ENCODE results near the gene CCDC134. TPM values are rescaled to one million over a fixed set of nuclear protein-coding genes. Genes with fewer than 3 reads are reported as not detected.
"Not testable (repeated sequence)": the region's sequence is repeated elsewhere in the genome, so short reads cannot be mapped to it uniquely, and the experiment has no call there.

CCDC134 gene
- total RNA-seq, 1 donor from 2014 or later, result 22.1 TPM

DNA sequence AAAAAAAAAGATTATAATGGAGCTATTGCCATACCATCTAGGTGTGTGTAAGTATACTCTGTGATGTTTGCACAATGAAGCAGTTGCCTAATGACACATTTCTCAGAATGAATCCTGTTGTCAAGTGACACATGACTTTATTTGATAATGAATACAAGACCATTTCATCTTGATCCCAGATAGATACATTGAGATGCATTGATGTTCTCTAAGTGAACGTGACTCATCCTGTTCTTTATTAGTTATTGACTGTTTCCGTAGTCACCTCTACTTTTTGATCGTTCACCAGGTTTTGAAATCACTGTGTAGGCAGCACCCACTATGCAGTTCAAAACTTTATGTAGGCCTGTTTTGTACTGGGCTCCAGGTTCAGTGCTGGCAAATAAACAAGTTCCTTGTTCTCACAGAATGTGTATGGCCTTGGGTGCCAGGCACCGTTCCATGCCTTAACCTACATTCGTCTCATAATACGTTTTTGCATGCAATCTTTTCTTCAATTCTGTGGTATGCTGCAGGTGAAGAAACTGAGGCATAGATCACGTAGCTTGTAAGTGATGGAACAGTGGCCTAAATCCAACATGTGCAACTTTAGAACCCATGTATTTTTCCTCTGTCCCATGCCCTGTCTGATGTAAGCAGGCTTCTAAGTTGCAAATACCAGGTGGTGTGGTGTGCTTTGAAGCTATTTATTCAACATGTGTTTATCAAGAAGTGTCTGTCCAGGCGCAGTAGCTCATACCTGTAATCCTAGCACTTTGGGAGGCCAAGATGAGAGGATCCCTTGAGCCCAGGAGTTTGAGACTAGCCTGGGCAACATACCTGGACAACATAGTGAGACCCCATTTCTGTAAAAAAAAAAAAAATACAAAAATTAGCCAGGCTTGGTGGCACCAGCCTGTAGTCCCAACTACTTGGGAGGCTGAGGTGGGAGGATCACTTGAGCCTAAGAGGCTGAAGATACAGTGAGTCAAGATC, 42.8 kb downstream of the CCDC134 start:
- no peak for DNase-seq (ENCODE audit: low read depth)

DNA sequence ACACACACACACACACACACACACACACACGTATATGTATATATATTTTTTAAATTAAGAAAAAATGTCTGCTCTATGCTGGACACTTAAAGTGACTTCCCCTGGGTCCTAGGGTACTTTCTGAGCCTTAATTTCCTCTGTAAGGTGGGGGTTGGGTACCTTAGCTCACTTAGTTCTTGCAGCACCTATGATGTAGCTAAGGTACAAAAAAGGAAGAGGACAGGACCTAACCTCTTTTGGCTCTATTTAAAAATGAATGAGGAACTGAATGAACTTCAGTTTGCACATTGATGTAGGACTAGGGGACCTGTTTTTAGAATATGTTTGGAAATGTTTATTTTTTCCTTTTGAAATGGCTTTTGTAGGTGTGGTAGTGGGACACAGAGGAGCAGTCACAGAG, 43.6 kb downstream of the CCDC134 start:
- DNase-seq (ENCODE audit: low read depth), result no peak

DNA sequence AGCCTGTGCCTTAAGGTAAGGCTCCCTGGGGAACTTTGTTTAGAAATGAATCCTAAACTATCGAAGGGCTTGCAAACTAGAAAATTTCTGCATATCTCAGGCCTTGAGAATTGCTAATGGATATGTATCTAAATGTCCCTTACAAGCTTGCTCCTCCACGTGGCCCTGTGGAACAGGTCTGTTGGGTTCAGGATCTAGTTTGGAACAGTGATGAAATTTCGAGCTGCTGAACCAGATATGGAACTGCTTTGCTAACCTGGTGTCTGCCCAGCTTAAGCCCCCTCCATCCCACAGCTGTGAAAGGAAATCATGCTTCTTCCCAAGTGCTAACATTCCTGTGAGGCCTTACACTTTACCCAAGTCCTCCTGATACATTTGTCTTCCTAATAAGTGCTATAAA, 44.0 kb downstream of the CCDC134 start:
- no peak for DNase-seq (ENCODE audit: low read depth)

DNA sequence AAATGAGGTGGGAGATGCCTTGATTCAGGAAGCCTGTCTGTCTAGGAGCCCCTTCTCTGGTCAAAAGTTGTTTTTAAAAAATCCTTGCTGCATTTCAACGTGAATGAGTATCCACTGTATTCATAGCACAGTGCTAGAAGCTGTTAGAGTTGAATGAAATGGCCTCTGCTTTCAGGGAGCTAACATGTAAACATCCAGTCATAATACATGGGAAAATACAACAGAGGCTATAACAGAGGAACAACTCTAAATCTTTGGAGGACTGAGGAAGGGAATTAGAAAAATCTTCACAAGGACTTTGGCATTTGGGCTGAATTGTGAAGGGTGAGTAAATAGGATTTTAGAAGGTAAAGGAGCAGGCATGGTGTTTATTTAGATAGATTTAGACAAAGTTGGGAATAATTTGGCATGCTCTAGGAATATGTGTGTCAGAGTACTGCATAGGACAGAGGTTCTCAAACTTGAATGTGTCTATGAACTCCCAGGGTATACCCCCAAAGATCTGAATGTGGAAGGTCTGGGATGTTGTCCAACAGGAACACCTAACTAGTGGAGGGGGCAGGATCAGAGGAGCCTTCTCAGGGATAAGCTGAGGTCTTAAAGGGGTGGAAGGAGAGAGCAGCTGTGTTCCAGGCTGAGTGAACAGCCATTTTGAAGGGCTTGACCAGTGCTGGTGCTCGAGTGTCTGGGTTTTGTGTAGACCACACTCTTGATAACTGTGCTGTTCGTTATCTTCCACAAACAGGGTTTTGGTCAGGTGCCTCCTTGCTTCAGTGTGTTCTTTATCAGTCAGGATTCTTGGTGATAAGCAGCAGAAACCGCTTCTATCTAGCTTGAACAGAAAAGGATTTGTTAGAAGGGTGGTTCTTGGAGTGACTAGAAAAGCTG, 45.1 kb downstream of the CCDC134 start:
- DNase-seq (ENCODE audit: low read depth), result no peak

DNA sequence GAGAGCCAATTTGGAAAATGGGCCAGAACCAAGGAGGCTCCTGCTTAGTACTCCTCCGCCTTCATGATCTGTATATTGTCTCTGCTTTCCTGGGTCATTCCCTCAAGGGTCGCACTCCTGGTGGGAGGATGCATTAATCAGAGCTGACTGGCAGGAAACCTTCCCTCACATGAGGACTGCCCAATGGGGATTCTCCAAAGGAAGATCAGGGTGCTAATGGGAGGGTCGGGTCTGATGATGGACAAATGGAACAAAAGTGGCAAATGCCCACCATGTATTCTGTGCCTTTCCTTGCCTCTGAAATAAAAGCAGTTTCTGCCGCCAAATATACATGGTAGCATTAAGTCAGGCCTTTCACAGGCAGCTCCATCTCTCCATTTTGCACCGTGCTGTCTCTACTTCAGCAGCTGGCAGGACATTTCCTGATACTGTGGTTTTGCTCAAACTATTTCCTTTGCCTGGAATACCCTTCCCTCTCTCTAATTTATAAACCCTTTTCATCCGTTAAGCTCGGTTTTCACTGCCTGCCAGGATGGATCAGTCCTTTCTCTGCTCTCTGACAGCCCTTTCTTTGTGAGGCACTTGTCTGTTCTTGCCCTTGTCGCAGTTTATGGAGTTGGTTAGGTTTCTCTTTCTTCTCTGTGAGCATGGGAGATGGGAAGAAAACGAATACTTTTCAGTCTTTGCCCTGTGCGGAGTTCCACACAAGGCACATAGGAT, 45.9 kb downstream of the CCDC134 start:
- DNase-seq (ENCODE audit: low read depth), result no peak

DNA sequence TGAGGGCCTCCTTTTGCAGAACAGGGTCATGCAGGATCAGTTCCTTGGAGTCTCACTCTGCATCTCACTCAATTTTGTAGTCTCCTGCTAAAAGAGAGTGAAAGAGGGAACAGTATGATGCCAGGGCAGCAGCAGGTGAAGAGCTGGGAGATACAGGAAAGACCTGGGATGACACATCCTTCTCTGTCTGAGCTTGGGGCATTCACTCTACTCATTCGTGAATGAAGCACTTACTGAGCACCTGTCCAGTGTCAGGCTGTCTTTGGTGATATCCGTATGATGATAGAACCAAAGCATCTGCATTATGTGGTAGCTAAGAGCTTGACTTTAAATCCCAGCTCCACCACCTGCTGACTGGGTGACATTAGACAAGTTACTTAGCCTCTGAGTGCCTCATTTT, 46.8 kb downstream of the CCDC134 start:
- DNase-seq (ENCODE audit: low read depth), result peak; percentile 51

DNA sequence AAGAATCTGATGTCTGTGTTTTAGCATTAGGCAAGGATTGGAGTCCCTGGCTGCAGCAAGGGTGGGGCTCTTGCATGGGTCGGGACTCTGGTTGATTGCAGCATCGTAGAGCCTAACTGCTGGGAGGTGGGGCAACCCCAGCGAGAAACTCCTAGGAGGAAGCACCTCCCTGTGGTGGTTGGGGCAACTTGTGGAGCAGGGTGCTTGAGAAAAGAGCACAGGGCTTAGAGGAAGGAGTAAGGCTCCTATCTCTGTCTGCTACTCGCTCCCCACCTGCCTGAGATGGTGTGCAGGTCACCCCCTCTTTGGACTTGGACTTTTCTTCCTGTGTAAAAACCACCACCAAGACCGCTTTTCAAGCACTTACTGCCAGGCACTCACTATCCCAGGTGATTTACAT, 48.0 kb downstream of the CCDC134 start:
- no peak for DNase-seq (ENCODE audit: low read depth)

DNA sequence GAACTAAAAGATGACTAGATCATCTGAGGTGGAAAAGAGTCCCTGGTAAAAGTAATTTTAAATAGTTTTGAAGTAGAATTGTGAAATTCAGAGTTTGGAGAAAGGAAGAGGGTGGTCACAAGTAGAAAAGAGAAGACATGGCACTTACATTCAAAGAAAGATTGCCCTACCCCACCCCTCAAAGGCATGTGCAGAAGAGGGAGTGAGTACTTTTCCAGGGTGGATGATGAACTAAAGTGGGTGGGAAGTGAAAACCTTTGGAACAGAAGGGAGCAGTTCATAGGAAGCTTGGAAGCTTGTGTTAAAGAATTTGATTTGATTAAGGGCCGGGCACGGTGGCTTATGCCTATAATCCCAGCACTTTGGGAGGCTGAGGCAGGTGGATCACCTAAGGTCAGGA, 56.0 kb downstream of the CCDC134 start:
- peak; percentile 28 for DNase-seq (ENCODE audit: low read depth)

DNA sequence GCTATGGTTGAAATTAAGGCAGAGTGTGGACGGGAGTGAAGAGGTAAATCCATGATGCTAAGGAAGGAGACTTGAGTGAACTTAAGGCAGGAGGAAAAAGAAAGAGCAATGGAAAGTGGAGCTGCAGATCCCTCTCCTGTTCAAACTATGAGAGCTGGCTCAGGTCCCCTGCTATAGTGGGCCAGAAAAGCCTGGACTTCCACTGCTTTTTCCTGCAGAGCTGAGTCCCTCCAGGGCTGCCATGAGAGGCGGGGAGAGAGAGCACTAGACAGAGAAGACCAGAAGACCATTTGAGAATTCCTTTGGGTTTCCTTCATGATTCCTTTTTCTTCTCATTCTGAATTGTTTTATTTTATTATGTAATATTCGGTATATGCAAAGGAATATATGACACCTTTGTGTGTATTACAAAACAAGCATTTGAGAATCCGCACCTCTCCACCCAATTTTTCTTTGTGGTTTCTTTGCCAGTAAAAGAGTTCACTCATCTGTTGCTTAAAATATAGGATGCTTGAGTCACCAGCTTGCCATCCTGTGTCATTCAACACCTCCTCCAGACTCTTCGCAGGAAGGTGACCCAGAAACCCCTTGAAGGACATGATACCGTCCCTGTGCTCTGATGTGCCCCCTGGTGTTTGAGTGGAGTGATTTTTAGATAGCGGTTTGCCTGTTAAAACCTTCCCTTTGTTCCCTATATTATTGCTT, 56.8 kb downstream of the CCDC134 start:
- peak; percentile 82 for DNase-seq (ENCODE audit: low read depth)

DNA sequence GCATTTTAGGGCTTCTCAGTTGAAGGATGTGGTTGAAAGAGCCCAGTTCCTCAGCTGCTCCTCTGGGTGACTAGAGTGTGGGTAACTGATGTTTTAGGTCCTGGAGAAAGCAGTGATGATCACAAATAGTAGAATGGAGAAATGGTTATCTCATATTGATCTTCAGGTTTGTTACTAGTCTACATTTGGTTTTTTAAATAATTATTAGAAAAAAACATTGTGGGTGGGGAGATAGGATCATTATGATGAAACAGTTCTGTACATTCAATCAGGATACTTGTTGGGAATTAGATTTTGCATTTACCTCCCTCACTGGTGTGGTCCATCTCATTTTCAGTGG, 57.4 kb downstream of the CCDC134 start:
- DNase-seq (ENCODE audit: low read depth), result no peak

DNA sequence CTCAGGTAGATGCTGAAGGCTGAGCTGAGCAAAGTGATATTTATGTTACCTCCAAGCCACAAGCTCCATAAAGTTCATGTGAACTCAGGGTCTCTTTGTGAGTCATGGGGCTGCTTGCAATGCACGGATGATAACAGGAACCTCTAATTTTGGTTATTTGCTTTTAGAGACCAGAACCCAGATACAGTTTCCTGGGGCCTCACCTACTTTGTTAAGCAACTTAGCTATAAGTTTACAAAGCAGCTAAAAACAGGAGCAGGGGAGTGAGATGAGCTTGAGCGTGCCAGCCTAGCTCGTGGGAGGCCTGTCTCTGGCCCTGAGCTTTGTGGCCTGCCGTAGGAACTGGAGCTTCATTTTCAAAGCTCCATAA, 61.7 kb downstream of the CCDC134 start:
- DNase-seq (ENCODE audit: low read depth), result no peak

DNA sequence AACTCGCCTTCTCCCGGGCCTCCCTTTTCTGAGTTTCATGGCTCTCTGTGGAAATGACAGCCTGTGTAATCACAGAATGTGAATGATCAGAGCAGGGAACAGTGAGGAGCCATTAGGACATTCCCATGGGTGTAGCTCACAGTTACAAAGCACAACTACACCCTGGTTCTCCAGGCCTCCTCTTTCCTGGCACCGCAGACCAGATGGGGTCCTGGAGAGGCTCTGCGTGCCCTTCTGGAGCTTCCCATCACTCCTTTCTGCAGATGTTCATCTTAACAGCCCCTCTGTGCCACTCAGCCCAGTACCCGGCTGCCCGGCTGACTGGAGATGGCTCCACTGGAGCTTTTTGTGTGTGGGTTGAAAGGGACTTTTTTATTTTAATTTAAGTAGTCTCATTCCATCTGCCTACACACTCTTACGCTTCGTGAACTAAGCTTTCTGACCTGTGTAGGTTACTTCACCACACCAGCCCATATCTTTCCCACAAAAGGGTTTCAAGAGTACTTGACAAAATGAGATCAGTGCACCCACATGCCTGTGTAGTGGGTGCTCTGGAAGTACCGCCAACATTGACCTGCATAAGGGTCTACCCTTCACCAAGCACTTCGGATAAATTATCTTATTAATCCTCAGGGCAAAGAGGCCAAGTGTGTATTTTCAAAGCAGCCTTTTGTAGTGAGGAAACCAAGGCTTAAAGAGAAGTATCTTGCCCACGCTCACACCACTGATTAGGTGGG, 62.2 kb downstream of the CCDC134 start:
- no peak for DNase-seq (ENCODE audit: low read depth)

DNA sequence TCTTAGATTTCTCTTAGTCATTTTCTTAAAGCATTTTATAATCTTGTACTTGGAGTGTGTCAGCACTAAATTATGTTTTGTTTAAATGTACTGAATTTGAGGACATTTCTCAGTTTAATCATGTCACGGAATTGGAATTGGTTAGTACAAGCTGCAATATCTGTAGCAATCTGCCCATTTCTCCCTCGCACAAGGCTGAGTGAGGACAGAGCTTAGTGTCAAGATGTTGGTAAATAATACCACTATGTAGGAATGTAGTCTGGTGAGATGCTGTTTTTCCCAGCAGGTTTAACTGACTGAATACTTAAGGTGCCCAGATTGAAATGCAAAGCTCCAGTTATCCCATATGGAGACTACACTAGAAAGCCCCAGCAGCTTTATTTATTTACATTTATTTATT, 63.0 kb downstream of the CCDC134 start:
- DNase-seq (ENCODE audit: low read depth), result no peak

DNA sequence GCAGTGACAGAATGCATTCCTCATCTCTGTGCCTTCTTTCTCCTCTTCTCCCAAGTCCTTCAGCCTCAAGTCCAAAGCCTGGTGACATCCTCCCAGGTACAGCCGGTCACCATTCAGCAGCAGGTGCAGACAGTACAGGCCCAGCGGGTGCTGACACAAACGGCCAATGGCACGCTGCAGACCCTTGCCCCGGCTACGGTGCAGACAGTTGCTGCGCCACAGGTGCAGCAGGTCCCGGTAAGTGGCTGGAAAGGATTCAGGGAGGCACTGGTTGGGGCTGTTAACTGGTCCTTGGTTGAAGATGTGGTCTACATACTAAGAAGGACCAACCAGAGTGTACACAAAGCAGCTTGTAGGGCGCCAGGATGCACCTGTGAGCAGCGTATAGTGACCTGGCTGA, 68.1 kb downstream of the CCDC134 start:
- DNase-seq (ENCODE audit: low read depth), result no peak

DNA sequence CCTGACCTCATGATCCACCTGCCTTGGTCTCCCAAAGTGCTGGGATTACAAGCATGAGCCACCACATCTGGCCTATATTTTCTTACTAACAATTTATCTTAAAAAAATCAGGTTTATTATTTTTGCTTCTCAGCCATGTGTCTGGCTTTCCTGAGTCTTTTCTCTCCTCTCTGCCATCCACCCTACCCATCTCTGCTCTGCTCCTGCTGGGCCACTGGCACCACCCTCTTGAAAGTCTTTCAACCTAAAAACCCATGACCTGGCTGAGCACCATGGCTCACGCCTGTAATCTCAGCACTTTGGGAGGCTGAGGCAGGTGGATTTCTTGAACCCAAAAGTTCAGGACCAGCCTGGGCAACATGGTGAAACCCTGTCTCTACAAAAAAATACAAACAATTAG, 69.6 kb downstream of the CCDC134 start:
- not testable (repeated sequence) for DNase-seq (ENCODE audit: low read depth)

DNA sequence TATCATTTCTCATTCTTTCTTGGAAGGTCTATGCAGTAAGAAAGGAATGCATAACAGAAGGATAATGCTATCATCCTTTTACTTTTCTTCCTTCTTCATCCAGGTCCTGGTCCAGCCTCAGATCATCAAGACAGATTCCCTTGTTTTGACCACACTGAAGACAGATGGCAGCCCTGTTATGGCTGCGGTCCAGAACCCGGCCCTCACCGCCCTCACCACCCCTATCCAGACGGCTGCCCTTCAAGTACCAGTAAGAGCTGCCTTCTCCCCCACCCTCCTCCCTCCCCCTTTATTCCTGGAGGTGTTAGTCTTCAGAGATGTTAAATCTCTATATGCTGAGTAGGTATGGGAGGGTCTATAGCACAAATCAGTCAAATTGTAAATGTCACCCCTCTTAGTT, 70.3 kb downstream of the CCDC134 start:
- DNase-seq (ENCODE audit: low read depth), result peak; percentile 74

DNA sequence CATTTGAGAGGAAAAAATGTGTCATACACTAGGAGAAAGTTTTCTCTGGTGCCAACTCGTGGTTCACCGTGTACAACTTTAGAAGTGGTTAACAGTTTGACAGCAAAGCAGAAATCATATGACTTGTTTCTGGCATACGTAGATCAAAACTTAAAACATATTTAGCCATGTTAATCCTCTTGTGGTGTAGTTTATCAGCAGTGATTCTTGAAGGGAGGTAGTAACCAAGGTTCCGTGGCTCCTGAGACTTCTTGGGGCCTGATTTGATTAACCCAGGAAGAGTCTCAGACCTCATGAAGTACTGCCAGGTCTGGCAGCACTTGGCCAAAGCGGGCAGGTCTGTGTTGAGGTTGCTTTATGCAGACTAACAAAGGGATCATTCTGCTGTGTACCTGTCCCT, 72.9 kb downstream of the CCDC134 start:
- peak; percentile 48 for DNase-seq (ENCODE audit: low read depth)

DNA sequence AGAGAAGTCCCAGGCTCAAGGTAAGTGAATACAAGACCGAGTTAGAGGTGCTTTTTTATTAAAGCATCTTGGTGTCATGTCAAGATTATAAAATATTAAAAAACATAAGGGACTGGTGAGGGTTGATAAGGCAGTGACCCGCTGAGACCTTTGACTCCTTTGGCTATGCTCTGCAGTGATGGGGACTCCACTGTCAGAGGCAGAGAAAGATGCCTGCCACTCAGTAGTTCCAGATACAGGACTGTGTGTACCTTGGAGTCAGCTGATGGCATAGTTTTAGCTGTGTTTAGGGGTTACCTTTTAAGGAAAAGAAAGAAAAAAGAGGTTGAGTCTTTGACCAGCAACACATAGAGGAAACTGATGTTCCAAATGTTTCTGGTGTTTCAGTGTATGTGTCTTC, 73.6 kb downstream of the CCDC134 start:
- DNase-seq (ENCODE audit: low read depth), result no peak

DNA sequence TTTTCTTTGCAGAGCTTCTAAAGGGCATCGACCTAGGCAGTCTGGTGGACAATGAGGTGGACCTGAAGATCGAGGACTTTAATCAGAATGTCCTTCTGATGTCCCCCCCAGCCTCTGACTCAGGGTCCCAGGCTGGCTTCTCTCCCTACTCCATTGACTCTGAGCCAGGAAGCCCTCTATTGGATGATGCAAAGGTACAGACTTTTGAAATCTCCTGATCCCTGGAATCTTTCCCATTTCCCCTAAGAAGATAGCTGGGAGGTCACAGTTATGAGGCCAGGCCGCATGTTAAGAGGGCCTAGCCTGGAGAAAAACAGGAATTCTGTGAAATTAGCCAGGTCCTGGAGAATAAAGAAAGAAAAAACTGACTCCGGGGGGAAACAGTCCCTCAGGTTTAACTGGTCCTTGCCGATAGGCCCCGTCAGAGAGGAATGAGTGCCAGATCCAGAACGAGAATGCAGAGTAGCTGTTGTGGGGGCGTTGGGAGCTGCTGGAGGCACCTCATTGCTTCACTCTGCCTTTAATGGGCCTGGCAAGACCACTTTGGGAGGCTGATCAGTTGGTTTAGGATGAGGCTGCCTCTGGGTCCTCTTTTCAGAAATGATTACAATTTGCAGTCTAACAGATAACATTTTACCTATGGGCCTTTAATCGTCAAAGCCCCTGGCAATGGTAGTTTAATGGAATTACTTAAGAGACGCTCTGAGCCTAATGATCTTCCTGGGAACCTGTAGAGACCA, 75.2 kb downstream of the CCDC134 start:
- no peak for DNase-seq (ENCODE audit: low read depth)

Data from myocyte (in vitro differentiated cells).